SU-DHL-6 (cell line): Measurements from ENCODE around the gene CACNB2.

Source experiments
- H2AFZ ChIP-seq: fragments of 200-600 bp; sonication (generic); 2 replicates; pipeline ENCODE4 v1.6.1; 2014; ENCODE audit warnings: low read depth, mild to moderate bottlenecking, moderate library complexity, mixed read lengths, antibody characterized with exemption, low read length; ENCODE audit not compliant: severe bottlenecking
- H3F3A ChIP-seq: fragments of 200-600 bp; shearing (Covaris generic); 2 replicates; pipeline ENCODE4 v1.6.0; 2016; ENCODE audit warnings: antibody characterized with exemption, mild to moderate bottlenecking; ENCODE audit not compliant: insufficient read depth
- H3K27ac ChIP-seq: fragments of 200-600 bp; sonication (generic); 2 replicates; pipeline ENCODE4 v1.5.1; 2016; ENCODE audit warnings: low read depth, mild to moderate bottlenecking, low read length, moderate library complexity, mixed read lengths
- H3K27me3 ChIP-seq: fragments of 200-600 bp; sonication (generic), shearing (Covaris generic); 2 replicates; pipeline ENCODE4 v1.6.0; 2014; ENCODE audit warnings: mild to moderate bottlenecking, low read length
- H3K36me3 ChIP-seq: fragments of 200-600 bp; sonication (generic); 2 replicates; pipeline ENCODE4 v1.6.1; 2014; ENCODE audit warnings: mild to moderate bottlenecking, low read length, mixed read lengths
- H3K4me2 ChIP-seq: fragments of 300-600, 200-600 bp; shearing (Covaris generic), sonication (generic); 2 replicates; pipeline ENCODE4 v1.6.0; 2014; ENCODE audit warnings: low read length, low read depth, mild to moderate bottlenecking; ENCODE audit not compliant: poor library complexity, severe bottlenecking
- H3K4me3 ChIP-seq: fragments of 200-600 bp; sonication (generic); 2 replicates; pipeline ENCODE4 v1.5.1; 2014; ENCODE audit warnings: antibody characterized with exemption, low read length, mild to moderate bottlenecking, mixed read lengths; ENCODE audit not compliant: insufficient read depth, poor library complexity, severe bottlenecking
- H3K79me2 ChIP-seq: fragments of 200-600 bp; sonication (generic); 2 replicates; pipeline ENCODE4 v1.6.1; 2014; ENCODE audit warnings: mild to moderate bottlenecking, low read length, moderate library complexity; ENCODE audit not compliant: insufficient read depth
- H3K9ac ChIP-seq: fragments of 200-600 bp; sonication (generic); 2 replicates; pipeline ENCODE4 v1.7.0; 2014; ENCODE audit warnings: mild to moderate bottlenecking, low read length
- H3K9me2 ChIP-seq: fragments of 200-600 bp; sonication (generic); replicated peaks from 2 replicates; pipeline ENCODE4 v1.6.1; 2014; ENCODE audit warnings: low read length; ENCODE audit not compliant: insufficient read depth
- H3K9me3 ChIP-seq: fragments of 200-600 bp; sonication (generic); 2 replicates; pipeline ENCODE4 v1.6.1; 2014; ENCODE audit warnings: low read length, mixed read lengths; ENCODE audit not compliant: insufficient read depth
- H4K20me1 ChIP-seq: fragments of 200-600 bp; sonication (generic); 2 replicates; pipeline ENCODE4 v1.6.1; 2014; ENCODE audit warnings: low read depth, mild to moderate bottlenecking, antibody characterized with exemption, low read length, moderate library complexity, mixed read lengths
- CTCF ChIP-seq: fragments of 200-600 bp; sonication (generic); IDR thresholded peaks from one replicate; pipeline ENCODE4 v1.5.1; 2017; ENCODE audit warnings: antibody characterized with exemption, mild to moderate bottlenecking, low read length, moderate library complexity; ENCODE audit not compliant: insufficient read depth, poor library complexity, severe bottlenecking
- EZH2phosphoT487 ChIP-seq: fragments of 200-600 bp; sonication (generic), shearing (Covaris generic); conservative IDR thresholded peaks from 2 replicates; pipeline ENCODE4 v1.6.1; 2018; ENCODE audit warnings: mild to moderate bottlenecking, antibody characterized with exemption, low read length, moderate library complexity, mixed read lengths

Gene CACNB2

DNA sequence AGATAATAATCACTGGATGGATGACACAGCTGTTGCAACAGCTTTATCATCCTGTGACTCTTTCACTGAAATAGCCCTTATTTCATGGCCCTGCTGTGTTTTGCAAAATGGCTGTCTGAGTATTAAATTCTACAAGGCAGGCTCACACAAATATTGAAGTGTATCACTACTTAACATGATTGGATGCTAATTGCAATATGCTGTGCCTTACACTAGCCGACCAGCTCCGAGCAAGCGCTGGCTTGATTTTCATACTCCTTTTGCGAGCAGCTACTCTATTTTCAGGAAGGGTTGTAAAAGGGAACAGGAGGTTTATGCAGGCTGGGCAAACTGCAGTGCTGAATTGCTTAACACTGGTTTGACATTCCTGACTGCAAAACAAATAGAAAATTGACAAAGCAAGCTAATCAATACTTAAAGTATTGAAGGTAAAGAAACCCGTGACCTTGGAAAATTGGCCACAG lies 121.6 kb downstream of the CACNB2 start:
- H4K20me1 ChIP-seq, result no peaks in the 10 kb centered on the region
- TF ChIP-seq CTCF (no peak), EZH2phosphoT487 (no peak)
- no peak overlapping the region for H3K27ac ChIP-seq
- H3K9me3 ChIP-seq, result no peaks in the 10 kb centered on the region
- no peak overlapping the region for H3K9ac ChIP-seq
- no peak overlapping the region for H3K4me2 ChIP-seq
- no peak overlapping the region for H2AFZ ChIP-seq
- no peaks in the 10 kb centered on the region for H3K36me3 ChIP-seq
- H3F3A ChIP-seq, result no peaks in the 10 kb centered on the region
- no peak overlapping the region for H3K4me3 ChIP-seq
- H3K27me3 ChIP-seq, result no peaks in the 10 kb centered on the region
- no peaks in the 10 kb centered on the region for H3K79me2 ChIP-seq
- no peaks in the 10 kb centered on the region for H3K9me2 ChIP-seq

DNA sequence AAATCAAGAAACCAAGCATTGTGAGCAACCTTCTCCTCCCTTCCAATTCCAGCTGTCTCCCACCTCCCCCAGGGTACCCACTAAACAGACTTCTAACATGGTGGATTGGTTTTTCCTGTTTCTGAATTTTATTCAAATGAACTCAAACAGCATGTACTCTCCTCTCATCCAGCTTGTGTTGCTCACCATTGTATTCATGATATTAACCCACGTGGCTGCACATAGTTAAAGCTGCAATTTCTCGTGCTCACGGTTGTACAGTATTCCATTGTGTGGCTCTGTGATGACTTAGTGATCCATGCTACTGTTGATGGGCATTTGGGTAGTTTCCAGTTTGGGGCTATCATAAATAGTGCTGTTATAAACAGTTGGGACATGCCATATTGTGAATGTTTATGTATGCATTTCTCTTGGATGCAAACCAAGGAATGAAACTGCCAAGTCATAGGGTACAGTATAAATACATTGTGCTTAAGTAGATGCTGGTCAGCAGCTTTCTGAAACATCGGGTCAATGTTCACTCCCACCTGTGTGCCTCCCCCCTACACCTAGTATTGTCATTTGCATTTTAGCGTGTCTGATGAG lies 124.3 kb downstream of the CACNB2 start:
- TF ChIP-seq EZH2phosphoT487 (no peak), CTCF (no peak)
- H3K4me2 ChIP-seq, result no peak overlapping the region
- H3K36me3 ChIP-seq, result no peaks in the 10 kb centered on the region

DNA sequence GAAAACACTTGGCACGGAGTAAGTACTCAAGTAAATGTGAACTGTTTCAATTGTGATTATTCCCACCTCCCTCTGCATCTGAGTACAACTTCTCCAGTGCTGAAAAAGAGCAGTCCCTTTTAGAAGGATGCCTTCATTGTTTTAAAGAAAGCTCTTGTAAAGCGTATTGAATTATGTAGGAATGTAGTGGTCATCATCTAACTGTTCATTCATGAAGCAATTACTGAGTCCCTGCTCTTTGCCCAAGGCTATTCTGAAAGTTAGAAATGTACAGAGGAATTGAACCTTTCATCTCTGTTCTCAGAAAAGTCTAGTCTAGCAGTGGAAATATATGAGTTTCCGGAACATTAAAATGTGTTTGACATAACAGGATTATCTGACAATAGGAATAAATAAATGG lies 127.8 kb downstream of the CACNB2 start:
- no peaks in the 10 kb centered on the region for H3K36me3 ChIP-seq
- no peak overlapping the region for H3K9ac ChIP-seq
- H3K27ac ChIP-seq, result no peak overlapping the region
- TF ChIP-seq CTCF (no peak), EZH2phosphoT487 (no peak)
- H3K9me2 ChIP-seq, result no peaks in the 10 kb centered on the region; the same call in 1 of the 2 replicates
- no peaks in the 10 kb centered on the region for H3K9me3 ChIP-seq
- no peaks in the 10 kb centered on the region for H3K79me2 ChIP-seq
- H3F3A ChIP-seq, result no peaks in the 10 kb centered on the region
- H4K20me1 ChIP-seq, result no peaks in the 10 kb centered on the region
- H3K27me3 ChIP-seq, result no peaks in the 10 kb centered on the region
- H3K4me3 ChIP-seq, result no peak overlapping the region
- no peak overlapping the region for H2AFZ ChIP-seq
- no peak overlapping the region for H3K4me2 ChIP-seq

More for the DNA sequence above, 124.3 kb downstream of the CACNB2 start:
- no peaks in the 10 kb centered on the region for H3K79me2 ChIP-seq
- H3F3A ChIP-seq, result no peaks in the 10 kb centered on the region
- H3K9me2 ChIP-seq, result no peaks in the 10 kb centered on the region
- no peak overlapping the region for H3K27ac ChIP-seq
- no peaks in the 10 kb centered on the region for H4K20me1 ChIP-seq
- H3K9me3 ChIP-seq, result no peaks in the 10 kb centered on the region
- H3K9ac ChIP-seq, result no peak overlapping the region
- H3K4me3 ChIP-seq, result no peak overlapping the region
- H3K27me3 ChIP-seq, result no peaks in the 10 kb centered on the region
- H2AFZ ChIP-seq, result no peak overlapping the region
